Ishikawa (cell line): ENCODE data around the gene MR1.

ENCODE experiments used
- CEBPB ChIP-seq: IDR thresholded peaks from 2 replicates; pipeline ENCODE4 v1.6.1; 2012
- CREB1 ChIP-seq: IDR thresholded peaks from 2 replicates; pipeline ENCODE4 v1.6.1; 2012; ENCODE audit warnings: low read depth
- EGR1 ChIP-seq: IDR thresholded peaks from 2 replicates; pipeline ENCODE4 v1.6.1; 2012
- EP300 ChIP-seq: IDR thresholded peaks from 2 replicates; pipeline ENCODE4 v1.6.1; 2012; ENCODE audit warnings: borderline replicate concordance
- FOXM1 ChIP-seq: IDR thresholded peaks from 2 replicates; pipeline ENCODE4 v1.6.1; 2012; ENCODE audit warnings: low read depth, borderline replicate concordance
- NFIC ChIP-seq: IDR thresholded peaks from 2 replicates; pipeline ENCODE4 v1.6.1; 2012
- RAD21 ChIP-seq: IDR thresholded peaks from 2 replicates; pipeline ENCODE4 v1.6.1; 2012; ENCODE audit warnings: low read depth
- REST ChIP-seq: IDR thresholded peaks from 2 replicates; pipeline ENCODE4 v1.6.1; 2012; ENCODE audit warnings: low read depth, mild to moderate bottlenecking
- TAF1 ChIP-seq: IDR thresholded peaks from 2 replicates; pipeline ENCODE4 v1.6.1; 2012; ENCODE audit warnings: low read depth, mild to moderate bottlenecking
- TCF12 ChIP-seq: IDR thresholded peaks from 2 replicates; pipeline ENCODE4 v1.6.1; 2012; ENCODE audit warnings: low read depth
- TEAD4 ChIP-seq: IDR thresholded peaks from 2 replicates; pipeline ENCODE4 v1.6.1; 2012
- YY1 ChIP-seq: IDR thresholded peaks from 2 replicates; pipeline ENCODE4 v1.6.1; 2012; ENCODE audit warnings: low read depth
- ZBTB7A ChIP-seq: IDR thresholded peaks from 2 replicates; pipeline ENCODE4 v1.6.1; 2012; ENCODE audit warnings: low read depth
- TF ChIP-seq, protein P1 (sequence below): IDR thresholded peaks from 2 replicates; pipeline ENCODE4 v1.6.1; 2012
- TF ChIP-seq, protein P2 (sequence below): IDR thresholded peaks from 2 replicates; pipeline ENCODE4 v1.6.1; 2012

MR1 gene

DNA sequence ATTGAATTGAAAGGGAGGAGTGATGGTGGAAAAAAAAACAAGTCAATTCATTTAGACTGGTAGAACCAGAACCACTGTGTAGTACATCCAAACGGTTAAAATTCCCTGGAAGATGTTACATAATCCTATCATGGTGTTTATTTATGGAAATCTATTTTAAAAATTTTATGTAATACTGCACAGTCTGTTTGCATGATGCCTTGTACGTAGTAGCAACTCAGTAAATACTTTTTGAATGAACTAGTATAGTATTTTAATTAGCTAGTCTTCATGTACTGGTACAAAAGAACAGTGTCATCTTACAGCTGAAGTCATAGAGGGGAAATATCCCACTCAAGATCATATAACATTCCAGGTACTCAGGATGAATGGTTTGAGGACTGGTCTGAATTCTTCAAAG is 27.7 kb downstream of the MR1 start:
- TF ChIP-seq ZBTB7A (no peak), RAD21 (no peak), FOXM1 (no peak), TEAD4 (no peak), EP300 (no peak)

GRCh38 chr1:181061891-181062835 is 28.4 kb downstream of the MR1 start:
- TF ChIP-seq EGR1 = no peak
- TF ChIP-seq EP300 = no peak
- no peak for TF ChIP-seq TAF1
- TF ChIP-seq REST = no peak
- TF ChIP-seq TEAD4 = no peak
- no peak for TF ChIP-seq NFIC
- no peak for TF ChIP-seq FOXM1
- no peak for TF ChIP-seq ZBTB7A
- TF ChIP-seq, protein P1, sequence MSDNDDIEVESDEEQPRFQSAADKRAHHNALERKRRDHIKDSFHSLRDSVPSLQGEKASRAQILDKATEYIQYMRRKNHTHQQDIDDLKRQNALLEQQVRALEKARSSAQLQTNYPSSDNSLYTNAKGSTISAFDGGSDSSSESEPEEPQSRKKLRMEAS = no peak
- TF ChIP-seq, protein P2, sequence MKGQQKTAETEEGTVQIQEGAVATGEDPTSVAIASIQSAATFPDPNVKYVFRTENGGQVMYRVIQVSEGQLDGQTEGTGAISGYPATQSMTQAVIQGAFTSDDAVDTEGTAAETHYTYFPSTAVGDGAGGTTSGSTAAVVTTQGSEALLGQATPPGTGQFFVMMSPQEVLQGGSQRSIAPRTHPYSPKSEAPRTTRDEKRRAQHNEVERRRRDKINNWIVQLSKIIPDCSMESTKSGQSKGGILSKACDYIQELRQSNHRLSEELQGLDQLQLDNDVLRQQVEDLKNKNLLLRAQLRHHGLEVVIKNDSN = no peak
- no peak for TF ChIP-seq CREB1
- TF ChIP-seq CEBPB = no peak
- no peak for TF ChIP-seq YY1
- no peak for TF ChIP-seq TCF12
- no peak for TF ChIP-seq RAD21

GRCh38 chr1:181062836-181063428 is 29.1 kb downstream of the MR1 start:
- no peak for TF ChIP-seq TEAD4
- no peak for TF ChIP-seq REST

- TF ChIP-seq CREB1 = no peak
- no peak for TF ChIP-seq FOXM1
- no peak for TF ChIP-seq TAF1
- TF ChIP-seq RAD21 = no peak
Measured at GRCh38 chr1:181064011-181064623, 30.3 kb downstream of the MR1 start.

GRCh38 chr1:181064702-181065101 is 30.9 kb downstream of the MR1 start:
- TF ChIP-seq CREB1 (no peak), FOXM1 (no peak), YY1 (no peak), RAD21 (no peak), TAF1 (no peak), CEBPB (no peak), EGR1 (no peak), REST (no peak), TCF12 (no peak), TEAD4 (no peak), NFIC (no peak), EP300 (no peak), ZBTB7A (no peak)
- TF ChIP-seq, protein P2 = no peak
- TF ChIP-seq, protein P1 = no peak
